Measurements from ENCODE around the gene TBL2.
"Not testable (repeated sequence)": the region's sequence is repeated elsewhere in the genome, so short reads cannot be mapped to it uniquely, and the experiment has no call there.

- not testable (repeated sequence) for TF ChIP-seq POLR2AphosphoS5 (IDR thresholded peaks at IDR 0.05; ENCODE audit: insufficient read depth in 1 of 2, low read depth in 1 of 2); CTCF (IDR thresholded peaks at IDR 0.05); POLR2A (IDR thresholded peaks at IDR 0.05)
Measured at GRCh38 chr7:73619394-73619793, 41.0 kb upstream of the TBL2 start.
